HG03457 (cell line): ENCODE results near the gene EMILIN1.
A peak's percentile ranks its signal among the peaks of the same experiment; 100 is the strongest.

Source experiments
- ATAC-seq: cut with Tn5 transposase; IDR thresholded peaks from one replicate; pipeline ENCODE4 v1.9.1; 2021; ENCODE audit warnings: moderate number of reproducible peaks; ENCODE audit not compliant: unreplicated experiment

EMILIN1 gene

GRCh38 chr2:27078267-27079194 lies at the start of gene EMILIN1:
Gene EMILIN1 (plus strand): TSS chr2:27078615. CDS start chr2:27079066, 451 bp downstream.
- no peak for ATAC-seq

- no peak for ATAC-seq
These were observed 49.4 kb upstream of the EMILIN1 start for GRCh38 chr2:27029051-27029450.

GRCh38 chr2:27032495-27033252 lies 45.7 kb upstream of the EMILIN1 start, which contains the start of gene TMEM214:
Gene TMEM214 (plus strand): TSS chr2:27032965. CDS start chr2:27033016, 51 bp downstream.
- peak; percentile 88 for ATAC-seq

- no peak for ATAC-seq
These were observed 45.1 kb upstream of the EMILIN1 start for GRCh38 chr2:27033253-27033852.

GRCh38 chr2:27038012-27038411 lies 40.4 kb upstream of the EMILIN1 start:
- no peak for ATAC-seq

GRCh38 chr2:27038631-27039339 lies 39.6 kb upstream of the EMILIN1 start:
- ATAC-seq, result no peak

GRCh38 chr2:27039426-27039825 lies 39.0 kb upstream of the EMILIN1 start:
- ATAC-seq, result no peak

- ATAC-seq, result no peak
These were observed 38.5 kb upstream of the EMILIN1 start for GRCh38 chr2:27039871-27040270.

- ATAC-seq, result no peak
These were observed 38.1 kb upstream of the EMILIN1 start for GRCh38 chr2:27040282-27040681.

GRCh38 chr2:27041752-27042151 lies 36.7 kb upstream of the EMILIN1 start:
- no peak for ATAC-seq

- no peak for ATAC-seq
These were observed 36.2 kb upstream of the EMILIN1 start for GRCh38 chr2:27042159-27042661.

- ATAC-seq, result no peak
These were observed 35.3 kb upstream of the EMILIN1 start for GRCh38 chr2:27042985-27043634.

- peak; percentile 16 for ATAC-seq
These were observed 28.8 kb upstream of the EMILIN1 start for GRCh38 chr2:27049422-27050280.

GRCh38 chr2:27050281-27050995 lies 28.0 kb upstream of the EMILIN1 start:
- peak; percentile 42 for ATAC-seq

- ATAC-seq, result peak; percentile 63
These were observed 27.2 kb upstream of the EMILIN1 start, which contains the start of gene AGBL5 for GRCh38 chr2:27050996-27051901. Gene AGBL5 (plus strand): TSS chr2:27051668. CDS start chr2:27052959, 1,291 bp downstream.

GRCh38 chr2:27051902-27052645 lies 26.3 kb upstream of the EMILIN1 start:
- ATAC-seq, result no peak

- ATAC-seq, result no peak
These were observed 25.1 kb upstream of the EMILIN1 start for GRCh38 chr2:27053321-27053720.
